MG63 (cell line): Measurements from ENCODE around the gene WDR89. TPM values are rescaled to one million over a fixed set of nuclear protein-coding genes. Genes with fewer than 3 reads are reported as not detected.
A peak's percentile ranks its signal among the peaks of the same experiment; 100 is the strongest.

Experiments
- DNase-seq: peaks from one replicate; pipeline ENCODE4 v3.0.0-alpha.2; 2020
- H3K27me3 ChIP-seq: fragments of 250-450 bp; sonication (Bioruptor Pico); 2 replicates; pipeline ENCODE4 v1.5.1; 2020; ENCODE audit warnings: mild to moderate bottlenecking, moderate library complexity
- H3K36me3 ChIP-seq: fragments of 250-450 bp; sonication (Bioruptor Pico); 2 replicates; pipeline ENCODE4 v1.5.1; 2020; ENCODE audit warnings: mild to moderate bottlenecking, moderate library complexity
- H3K4me3 ChIP-seq: fragments of 250-450 bp; sonication (Bioruptor Pico); 2 replicates; pipeline ENCODE4 v1.5.1; 2020; ENCODE audit warnings: mild to moderate bottlenecking, moderate library complexity
- H3K9me3 ChIP-seq: fragments of 250-450 bp; sonication (Bioruptor Pico); 2 replicates; pipeline ENCODE4 v1.5.1; 2020; ENCODE audit warnings: mild to moderate bottlenecking, moderate library complexity
- total RNA-seq: library from RNA; depleted of rRNA; stranded (reverse); fragments of >200 nt; shearing (Covaris generic); gene quantifications from 2 replicates; pipeline ENCODE4 v1.2.3, GENCODE V29; 2014; ENCODE audit warnings: low replicate concordance; rRNA removed

Gene WDR89, protein sequence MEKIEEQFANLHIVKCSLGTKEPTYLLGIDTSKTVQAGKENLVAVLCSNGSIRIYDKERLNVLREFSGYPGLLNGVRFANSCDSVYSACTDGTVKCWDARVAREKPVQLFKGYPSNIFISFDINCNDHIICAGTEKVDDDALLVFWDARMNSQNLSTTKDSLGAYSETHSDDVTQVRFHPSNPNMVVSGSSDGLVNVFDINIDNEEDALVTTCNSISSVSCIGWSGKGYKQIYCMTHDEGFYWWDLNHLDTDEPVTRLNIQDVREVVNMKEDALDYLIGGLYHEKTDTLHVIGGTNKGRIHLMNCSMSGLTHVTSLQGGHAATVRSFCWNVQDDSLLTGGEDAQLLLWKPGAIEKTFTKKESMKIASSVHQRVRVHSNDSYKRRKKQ
- total RNA-seq, result 11.3 and 22.9 TPM in 2 replicates

DNA sequence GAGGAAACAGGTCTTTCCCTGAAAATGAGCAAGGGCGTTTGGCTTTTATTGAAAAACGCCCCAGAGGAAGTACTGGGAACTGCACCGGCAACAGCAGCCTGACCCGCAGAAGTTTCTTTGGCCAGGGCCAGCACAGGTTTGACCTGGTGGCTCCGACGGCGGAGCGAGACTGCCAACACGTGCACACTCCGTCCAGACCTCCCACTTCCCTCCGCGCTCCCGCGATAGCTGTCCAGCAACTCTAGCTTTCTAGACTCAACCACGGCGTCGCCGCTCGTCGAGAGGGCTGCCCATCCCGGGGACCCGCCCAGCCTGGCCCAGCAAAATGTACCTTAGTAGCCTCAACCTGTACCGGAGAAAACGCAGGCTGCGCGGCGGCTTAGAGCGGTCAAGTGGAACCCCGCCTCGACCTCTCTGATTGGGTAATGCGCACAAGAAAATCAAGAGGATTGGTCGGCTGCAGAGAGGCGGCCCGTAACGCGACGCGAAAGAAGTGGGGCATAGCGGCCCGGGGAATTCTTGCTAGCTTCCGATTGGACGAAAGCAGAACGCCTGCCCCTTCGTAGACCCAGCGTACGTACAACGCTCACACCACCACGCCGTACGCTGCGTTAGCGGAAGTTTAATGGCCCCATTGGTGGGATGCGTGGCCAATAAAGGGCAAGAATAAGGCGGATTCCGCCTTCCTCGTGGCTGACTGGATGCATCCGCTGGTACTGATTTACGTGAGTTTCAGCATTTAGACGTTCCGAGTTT is at the start of gene WDR89:
Gene WDR89, minus strand, starts transcription at position 399 of the 756 bp plus-strand sequence. CDS start 41,929 bp downstream, outside the sequence.
- Histone ChIP-seq H3K27me3 (no peaks in the 10 kb centered on the region), H3K4me3 (peak within 1 kb of the TSS; percentile 85), H3K9me3 (no peaks in the 10 kb centered on the region), H3K36me3 (peaks cover 6% of the 10 kb centered on the region; the same call in 1 of the 2 replicates)
- peak; percentile 96 for DNase-seq

DNA sequence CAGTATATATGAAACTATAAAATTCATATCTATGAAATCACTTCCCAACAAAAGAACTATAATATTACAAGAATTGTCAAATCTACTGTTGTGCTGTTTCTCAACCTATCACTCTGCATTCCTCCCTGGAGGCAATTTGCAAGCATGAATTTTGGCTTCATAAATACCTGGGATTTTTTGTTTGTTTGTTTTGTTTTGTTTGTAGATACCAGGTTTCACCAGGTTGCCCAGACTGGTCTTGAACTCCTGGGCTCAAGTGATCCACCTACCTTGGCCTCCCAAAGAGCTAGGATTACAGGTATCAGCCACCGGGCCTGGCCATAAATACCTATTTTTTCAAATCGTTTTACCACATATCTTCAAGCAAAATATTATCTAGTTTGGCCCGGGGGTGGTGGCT is 47.5 kb upstream of the WDR89 start:
- H3K27me3 ChIP-seq, result no peaks in the 10 kb centered on the region
- no peak for DNase-seq
- no peaks in the 10 kb centered on the region; the same call in 1 of the 2 replicates for H3K36me3 ChIP-seq
- H3K9me3 ChIP-seq, result no peaks in the 10 kb centered on the region
- H3K4me3 ChIP-seq, result no peak overlapping the region

DNA sequence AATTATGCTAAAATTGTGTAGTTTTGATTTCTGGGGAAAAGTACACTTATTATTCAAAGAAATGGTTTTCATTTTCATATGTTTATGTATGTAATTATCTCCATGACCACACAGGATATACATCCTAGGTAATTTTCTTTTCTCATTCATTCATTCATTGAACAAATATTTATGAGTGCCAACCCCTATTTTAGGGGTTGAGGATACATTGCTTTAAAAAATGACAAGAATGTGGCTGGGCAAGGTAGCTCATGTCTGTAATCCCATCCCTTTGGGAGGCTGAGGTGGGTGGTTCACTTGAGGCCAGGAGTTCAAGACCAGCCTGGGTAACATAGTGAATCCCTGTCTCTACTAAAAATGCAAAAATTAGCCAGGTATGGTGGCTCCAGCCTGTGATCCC is 45.3 kb upstream of the WDR89 start:
- Histone ChIP-seq H3K9me3 (no peaks in the 10 kb centered on the region), H3K36me3 (no peaks in the 10 kb centered on the region; the same call in 1 of the 2 replicates)
- DNase-seq, result no peak

DNA sequence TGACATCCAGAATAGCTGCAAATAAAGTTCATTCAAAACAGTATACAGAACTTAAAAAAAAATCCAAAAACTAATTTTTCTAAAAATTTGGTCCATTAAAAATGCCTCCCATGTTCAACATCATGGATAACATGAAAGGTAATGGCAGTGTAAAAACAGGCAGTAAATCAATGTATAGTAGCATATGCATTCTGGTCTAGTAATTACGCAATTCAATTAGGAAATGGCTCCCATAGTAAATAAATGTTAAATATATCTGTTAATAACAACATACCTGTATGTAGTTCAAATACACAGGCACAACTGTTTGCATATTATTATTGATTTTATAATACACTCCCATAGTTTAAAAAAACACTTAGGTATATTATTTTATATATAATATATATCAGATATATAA is 43.7 kb upstream of the WDR89 start:
- Histone ChIP-seq H3K9me3 (no peaks in the 10 kb centered on the region), H3K4me3 (no peak overlapping the region), H3K36me3 (no peaks in the 10 kb centered on the region; the same call in 1 of the 2 replicates), H3K27me3 (no peaks in the 10 kb centered on the region)
- no peak for DNase-seq

More for the DNA sequence above, 45.3 kb upstream of the WDR89 start:
- Histone ChIP-seq H3K27me3 (no peaks in the 10 kb centered on the region), H3K4me3 (no peak overlapping the region)

DNA sequence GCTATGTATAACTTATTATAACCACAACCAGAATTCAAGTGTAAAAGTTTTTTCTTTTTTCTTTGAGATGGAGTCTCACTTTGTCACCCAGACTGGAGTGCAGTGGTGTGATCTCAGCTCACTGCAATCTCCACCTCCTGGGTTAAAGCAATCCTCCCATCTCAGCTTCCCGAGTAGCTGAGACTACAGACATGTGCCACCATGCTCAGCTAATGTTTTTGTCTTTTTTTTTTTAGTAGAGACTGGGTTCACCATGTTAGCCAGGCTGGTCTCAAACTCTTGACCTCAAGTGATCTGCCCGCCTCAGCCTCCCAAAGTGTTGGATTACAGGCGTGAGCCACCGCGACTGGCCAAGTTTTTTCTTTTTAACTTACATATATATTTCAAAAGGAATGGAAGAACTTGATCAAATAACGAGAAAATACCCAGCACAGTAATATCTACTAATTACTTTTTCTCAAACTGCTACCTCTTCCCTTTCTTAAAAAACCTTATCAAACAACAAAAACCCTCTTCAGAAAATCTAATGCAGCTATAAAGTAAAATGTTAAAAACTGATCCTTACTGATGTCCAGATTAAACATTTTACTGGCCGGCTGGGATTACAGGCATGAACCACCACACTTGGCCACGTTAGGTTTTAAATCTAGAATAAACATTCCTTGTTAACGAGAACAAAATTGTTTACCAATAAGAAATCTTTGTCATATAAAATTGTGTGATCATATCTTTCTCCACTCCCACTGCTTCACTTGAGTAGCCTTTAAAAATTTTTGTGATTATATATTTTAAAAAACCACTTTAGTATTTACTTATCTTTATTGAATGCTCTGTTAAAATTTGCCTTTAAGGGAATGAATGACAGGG is 41.3 kb upstream of the WDR89 start:
- no peaks in the 10 kb centered on the region for H3K27me3 ChIP-seq
- H3K4me3 ChIP-seq, result no peak overlapping the region
- no peaks in the 10 kb centered on the region for H3K9me3 ChIP-seq
- H3K36me3 ChIP-seq, result no peaks in the 10 kb centered on the region; the same call in 1 of the 2 replicates
- DNase-seq, result no peak

DNA sequence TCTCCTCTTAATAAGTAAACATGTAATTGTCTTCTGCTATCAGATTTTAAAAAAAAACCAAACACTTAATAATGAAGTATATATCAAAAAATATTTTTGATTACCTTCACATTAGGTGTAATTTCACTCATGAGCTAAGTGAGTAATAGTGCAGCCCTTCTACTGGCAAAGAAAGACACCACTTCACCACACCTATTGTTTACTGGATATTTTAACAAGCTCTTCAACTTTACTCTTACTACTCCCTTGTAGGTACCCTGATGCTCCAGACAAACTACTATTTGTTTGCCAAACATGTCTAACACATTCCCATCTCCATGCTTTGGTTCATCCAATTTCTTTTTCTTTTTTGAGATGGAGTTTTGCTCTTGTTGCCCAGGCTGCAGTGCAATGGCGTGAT is 36.9 kb upstream of the WDR89 start:
- H3K9me3 ChIP-seq, result no peaks in the 10 kb centered on the region
- H3K36me3 ChIP-seq, result no peaks in the 10 kb centered on the region
- no peak for DNase-seq
- H3K4me3 ChIP-seq, result no peak overlapping the region
- no peaks in the 10 kb centered on the region for H3K27me3 ChIP-seq

DNA sequence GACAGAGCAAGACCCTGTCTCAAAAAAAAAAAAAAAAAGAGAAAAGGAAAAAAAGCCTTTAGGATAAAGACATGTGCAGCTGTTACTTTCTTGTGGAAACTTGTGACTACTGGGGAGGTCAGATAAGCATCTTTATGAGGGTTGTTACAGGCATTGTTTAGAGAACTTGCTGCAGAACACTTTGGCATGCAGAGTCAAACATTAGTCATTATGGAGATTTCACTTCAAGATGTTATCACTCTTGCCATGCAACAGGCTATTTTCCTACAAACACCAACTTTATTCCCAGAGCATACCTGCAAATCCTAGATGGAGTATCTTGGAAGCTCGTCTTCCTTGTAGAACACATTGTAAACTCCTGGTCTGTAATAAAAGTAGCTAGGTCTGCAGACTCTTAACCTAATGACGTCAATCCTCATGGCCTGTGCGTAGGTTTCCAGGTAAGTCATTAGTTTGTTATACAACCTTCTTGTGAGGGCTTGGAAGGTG is 36.3 kb upstream of the WDR89 start:
- H3K27me3 ChIP-seq, result no peaks in the 10 kb centered on the region

DNA sequence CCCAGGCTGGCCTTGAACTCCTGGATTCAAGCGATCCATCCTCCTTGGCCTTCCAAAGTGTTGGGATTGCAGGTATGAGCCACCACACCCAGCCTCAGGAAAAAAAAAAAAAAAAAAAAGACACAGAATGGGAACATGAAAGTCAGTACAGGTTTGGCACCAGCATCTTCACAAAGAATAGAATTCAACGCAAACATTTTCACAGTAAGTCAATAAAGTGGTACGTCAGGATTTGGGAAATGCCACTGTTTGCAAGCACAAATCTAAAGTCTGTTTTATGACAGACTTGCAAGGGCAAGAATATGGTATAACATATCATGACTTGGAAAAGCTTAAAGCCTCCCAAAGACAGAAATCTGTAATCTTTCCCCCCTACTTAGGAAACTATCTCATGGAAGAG is 34.9 kb upstream of the WDR89 start:
- no peak for DNase-seq
- Histone ChIP-seq H3K36me3 (no peaks in the 10 kb centered on the region), H3K27me3 (no peaks in the 10 kb centered on the region), H3K4me3 (no peak overlapping the region), H3K9me3 (no peaks in the 10 kb centered on the region)

More for the DNA sequence above, 36.3 kb upstream of the WDR89 start:
- Histone ChIP-seq H3K9me3 (no peaks in the 10 kb centered on the region), H3K36me3 (no peaks in the 10 kb centered on the region), H3K4me3 (no peak overlapping the region)
- DNase-seq, result no peak

DNA sequence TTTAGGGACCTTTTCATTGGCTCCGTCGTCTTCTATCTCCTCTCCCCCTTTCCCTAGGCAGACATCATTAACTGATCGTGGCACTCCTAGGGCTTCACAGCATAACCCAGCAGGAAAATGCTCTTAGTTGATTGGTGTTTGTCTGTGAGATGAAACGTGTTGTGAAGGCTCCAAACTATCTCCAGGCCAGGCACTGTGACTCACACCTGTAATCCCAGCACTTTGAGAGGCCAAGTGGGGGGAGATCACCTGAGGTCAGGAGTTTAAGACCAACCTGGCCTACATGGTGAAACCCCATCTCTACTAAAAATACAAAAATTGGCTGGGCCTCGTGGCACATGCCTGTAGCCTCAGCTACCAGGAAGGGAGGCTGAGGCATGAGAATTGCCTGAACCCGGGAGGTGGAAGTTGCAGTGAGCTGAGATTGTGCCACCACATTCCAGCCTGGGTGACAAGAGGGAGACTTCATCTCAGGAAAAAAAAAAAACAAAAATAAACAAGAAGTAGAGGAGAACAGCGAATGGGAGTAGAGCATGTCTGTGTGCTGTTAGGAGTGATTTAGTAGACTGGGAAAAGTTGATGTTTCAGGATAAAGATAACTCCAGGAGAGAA is 32.3 kb upstream of the WDR89 start:
- Histone ChIP-seq H3K36me3 (no peaks in the 10 kb centered on the region), H3K27me3 (no peaks in the 10 kb centered on the region)
- no peak for DNase-seq

DNA sequence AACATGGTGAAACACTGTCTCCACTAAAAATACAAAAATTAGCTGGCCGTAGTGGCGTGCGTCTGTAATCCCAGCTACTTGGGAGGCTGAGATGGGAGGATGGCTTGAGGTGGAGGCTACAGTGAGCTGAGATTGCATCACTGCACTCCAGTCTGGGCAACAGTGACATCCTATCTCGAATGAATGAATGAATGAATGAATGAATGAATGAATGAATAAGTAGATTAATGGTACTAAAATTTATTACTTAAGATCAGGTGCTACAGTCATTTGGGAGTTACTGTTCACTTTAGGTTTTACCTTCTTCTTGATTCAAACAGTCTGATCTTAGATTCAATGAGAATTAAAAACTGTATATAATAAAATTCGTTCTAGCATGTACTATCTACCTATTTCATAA is 31.6 kb upstream of the WDR89 start:
- DNase-seq, result no peak
- Histone ChIP-seq H3K9me3 (no peaks in the 10 kb centered on the region), H3K4me3 (no peak overlapping the region), H3K36me3 (no peaks in the 10 kb centered on the region), H3K27me3 (no peaks in the 10 kb centered on the region)

More for the DNA sequence above, 32.3 kb upstream of the WDR89 start:
- Histone ChIP-seq H3K9me3 (no peaks in the 10 kb centered on the region), H3K4me3 (no peak overlapping the region)

DNA sequence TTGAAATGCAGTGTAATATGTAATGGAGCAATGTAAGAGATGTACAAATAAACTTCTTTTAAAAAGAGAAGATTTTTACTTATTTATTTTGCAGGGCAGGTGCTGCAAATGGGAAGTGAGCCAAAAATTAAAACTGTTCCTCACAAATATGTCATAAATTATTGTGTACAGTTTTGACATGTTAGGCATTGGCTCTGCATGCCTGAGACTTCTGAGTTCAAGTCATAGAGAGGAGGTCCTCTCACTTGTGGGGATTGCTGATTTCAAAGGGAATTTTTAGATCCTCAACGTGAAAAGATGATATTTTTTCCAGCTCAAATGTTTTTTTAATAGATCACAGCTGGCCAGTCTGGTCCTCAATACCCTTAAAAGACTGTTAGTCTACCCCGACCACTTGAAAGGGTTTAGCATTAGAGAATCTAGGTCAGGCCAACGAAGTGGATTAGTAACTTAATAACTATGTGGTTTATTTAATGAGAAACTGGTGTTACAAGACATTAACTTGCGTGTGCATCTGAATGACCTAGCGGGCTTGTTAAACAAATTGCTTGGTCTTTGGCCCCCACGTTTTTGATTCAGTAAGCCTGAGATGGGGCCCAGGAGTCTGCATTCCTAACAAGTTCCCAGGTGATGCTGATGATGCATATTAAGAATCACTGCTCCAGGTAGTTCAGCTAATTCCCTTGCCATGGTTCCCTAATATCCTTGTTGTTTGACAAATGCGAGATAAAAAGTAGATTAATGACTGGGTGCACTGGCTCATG is 30.9 kb upstream of the WDR89 start:
- H3K27me3 ChIP-seq, result no peaks in the 10 kb centered on the region
- H3K9me3 ChIP-seq, result no peaks in the 10 kb centered on the region
- no peak for DNase-seq
- no peak overlapping the region for H3K4me3 ChIP-seq
- no peaks in the 10 kb centered on the region for H3K36me3 ChIP-seq

DNA sequence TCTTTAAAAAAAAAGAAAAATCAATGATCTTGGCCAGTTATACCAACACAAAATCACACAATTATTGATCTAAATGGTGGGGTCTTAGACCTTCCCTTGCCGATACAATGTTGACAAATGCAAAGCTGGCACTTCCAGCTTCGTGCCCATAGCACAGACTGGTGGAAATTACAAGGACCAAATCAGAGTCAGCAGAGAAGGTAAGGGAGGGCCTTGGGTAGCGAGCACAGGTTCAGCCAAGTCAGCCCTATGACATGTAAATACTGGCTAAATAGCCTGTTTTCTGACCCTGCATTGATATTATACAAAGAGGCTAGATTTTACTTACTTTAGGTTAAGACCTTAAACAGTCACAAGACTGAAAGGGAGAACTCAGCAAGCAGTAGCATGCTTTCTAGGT is 30.3 kb upstream of the WDR89 start:
- no peaks in the 10 kb centered on the region for H3K9me3 ChIP-seq
- DNase-seq, result no peak
- no peak overlapping the region for H3K4me3 ChIP-seq
- H3K36me3 ChIP-seq, result no peaks in the 10 kb centered on the region
- no peaks in the 10 kb centered on the region for H3K27me3 ChIP-seq

DNA sequence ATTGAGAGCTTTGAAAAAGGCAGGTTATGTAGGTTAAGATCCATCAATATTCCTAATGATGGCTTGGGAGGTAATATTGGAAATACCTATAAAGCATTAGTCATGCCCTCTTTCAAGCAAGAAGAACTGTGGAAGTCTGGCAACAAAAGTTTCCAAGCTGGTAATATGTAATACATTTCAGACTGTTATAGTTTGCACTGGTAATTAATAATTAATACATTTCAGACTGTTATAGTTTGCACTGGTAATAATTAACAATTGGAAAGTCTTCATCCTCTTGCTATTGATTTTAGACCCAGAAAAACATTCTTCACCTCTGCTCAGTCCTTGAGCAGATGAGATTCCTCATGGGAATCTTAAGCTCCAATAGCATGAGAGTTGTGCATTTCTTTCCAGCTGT is 29.0 kb upstream of the WDR89 start:
- no peak overlapping the region for H3K4me3 ChIP-seq
- DNase-seq, result no peak
- no peaks in the 10 kb centered on the region for H3K27me3 ChIP-seq
- H3K36me3 ChIP-seq, result no peaks in the 10 kb centered on the region
- no peaks in the 10 kb centered on the region for H3K9me3 ChIP-seq

DNA sequence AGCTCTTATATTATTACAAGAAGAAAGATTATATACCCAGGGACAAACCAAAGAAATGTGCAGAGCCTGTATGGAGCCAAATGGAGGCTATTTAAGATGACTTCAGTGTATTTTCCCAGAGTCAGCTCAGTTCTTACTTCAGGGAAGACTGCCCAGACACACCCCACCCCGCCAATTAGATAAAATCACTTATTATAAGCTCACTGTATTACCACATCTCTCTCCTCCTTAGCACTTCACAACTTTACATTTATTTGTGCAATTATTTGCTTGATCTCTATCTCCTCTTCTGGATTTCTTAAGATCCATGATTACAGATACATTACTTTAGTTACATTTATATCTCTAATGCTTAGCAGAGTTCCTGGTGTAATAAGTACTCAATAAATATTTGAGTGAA is 24.7 kb upstream of the WDR89 start:
- DNase-seq, result no peak
- H3K27me3 ChIP-seq, result no peaks in the 10 kb centered on the region
- no peaks in the 10 kb centered on the region for H3K36me3 ChIP-seq
- H3K9me3 ChIP-seq, result no peaks in the 10 kb centered on the region
- no peak overlapping the region for H3K4me3 ChIP-seq

DNA sequence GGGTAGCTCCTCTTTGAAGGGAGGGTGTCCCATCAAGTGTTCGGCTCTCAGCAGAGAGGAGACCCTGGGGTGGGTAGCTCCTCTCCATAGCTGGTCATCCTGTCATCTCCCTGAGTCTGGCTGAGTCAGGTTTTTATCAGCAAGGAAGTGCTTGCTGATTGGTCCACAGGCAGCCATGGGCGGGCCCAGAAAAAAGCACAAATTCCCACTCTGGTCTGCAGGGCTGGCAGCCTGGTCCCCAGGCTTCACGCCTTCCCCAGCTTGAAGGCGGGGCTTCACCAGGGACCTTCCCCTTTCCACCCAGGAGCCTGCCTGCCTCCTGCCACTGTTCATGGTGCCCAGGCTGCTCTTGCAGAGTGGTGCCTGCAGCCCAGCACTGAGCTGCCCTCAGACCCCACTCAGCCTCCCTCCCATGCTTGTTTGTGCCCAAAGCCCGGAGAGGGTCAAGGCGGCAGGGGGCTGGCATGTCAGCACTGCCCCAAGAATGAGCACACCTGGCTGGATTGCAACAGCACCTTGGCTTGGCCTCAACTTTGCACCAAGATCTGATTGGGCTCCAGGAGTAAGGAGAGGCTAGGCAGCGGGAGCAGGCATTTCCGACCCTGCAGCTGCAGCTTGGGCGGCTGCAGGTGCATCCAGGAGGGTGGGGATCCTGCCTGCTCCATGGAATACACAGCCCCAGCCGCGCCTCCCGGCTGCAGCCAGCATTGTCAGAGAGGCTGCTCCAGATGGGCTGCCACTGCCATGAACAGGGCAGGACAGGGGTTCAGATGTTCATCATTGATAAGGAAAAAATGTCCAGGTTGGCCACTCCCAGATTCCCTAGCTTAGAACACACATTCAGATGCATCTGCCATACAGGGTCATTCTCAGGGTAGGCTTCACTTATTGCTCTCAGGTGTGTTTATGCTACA is 22.0 kb upstream of the WDR89 start:
- Histone ChIP-seq H3K27me3 (no peaks in the 10 kb centered on the region), H3K4me3 (no peak overlapping the region), H3K9me3 (no peaks in the 10 kb centered on the region), H3K36me3 (no peaks in the 10 kb centered on the region)
- DNase-seq, result peak; percentile 6
